ENCODE data around the gene PDLIM1.
"Not testable (repeated sequence)": the region's sequence is repeated elsewhere in the genome, so short reads cannot be mapped to it uniquely, and the experiment has no call there.

Gene PDLIM1

DNA sequence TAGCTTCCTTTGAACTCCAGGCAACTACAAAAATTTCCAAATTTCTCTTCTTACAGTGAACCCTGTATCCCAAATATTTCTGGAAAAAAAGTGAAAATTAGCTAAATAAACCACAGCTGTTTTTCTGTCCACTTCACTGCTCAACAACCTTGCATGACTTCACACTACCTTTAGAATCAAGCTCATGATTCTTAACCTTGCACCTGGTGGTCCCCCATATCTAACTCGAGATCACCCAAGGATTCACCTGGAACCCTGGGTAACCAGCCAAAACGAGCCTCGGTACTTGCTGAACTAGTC, 47.5 kb downstream of the PDLIM1 start:
- DNase-seq (ENCODE audit: low spot score) = no peak
- TF ChIP-seq, protein P1, sequence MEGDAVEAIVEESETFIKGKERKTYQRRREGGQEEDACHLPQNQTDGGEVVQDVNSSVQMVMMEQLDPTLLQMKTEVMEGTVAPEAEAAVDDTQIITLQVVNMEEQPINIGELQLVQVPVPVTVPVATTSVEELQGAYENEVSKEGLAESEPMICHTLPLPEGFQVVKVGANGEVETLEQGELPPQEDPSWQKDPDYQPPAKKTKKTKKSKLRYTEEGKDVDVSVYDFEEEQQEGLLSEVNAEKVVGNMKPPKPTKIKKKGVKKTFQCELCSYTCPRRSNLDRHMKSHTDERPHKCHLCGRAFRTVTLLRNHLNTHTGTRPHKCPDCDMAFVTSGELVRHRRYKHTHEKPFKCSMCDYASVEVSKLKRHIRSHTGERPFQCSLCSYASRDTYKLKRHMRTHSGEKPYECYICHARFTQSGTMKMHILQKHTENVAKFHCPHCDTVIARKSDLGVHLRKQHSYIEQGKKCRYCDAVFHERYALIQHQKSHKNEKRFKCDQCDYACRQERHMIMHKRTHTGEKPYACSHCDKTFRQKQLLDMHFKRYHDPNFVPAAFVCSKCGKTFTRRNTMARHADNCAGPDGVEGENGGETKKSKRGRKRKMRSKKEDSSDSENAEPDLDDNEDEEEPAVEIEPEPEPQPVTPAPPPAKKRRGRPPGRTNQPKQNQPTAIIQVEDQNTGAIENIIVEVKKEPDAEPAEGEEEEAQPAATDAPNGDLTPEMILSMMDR (conservative IDR thresholded peaks at IDR 0.05; ENCODE audit: low read depth) = no peak; the same call in none of the 2 replicates
- CTCF ChIA-PET = interaction anchor here (0.6 to 1.9 kb wide), 19 partner anchors 27 to 606 kb away, joined by 3 to 9 read pairs (median 4); partner anchors contain the start of gene ACSM6
- POLR2A ChIA-PET (ENCODE audit: low non-redundant PET) = no interaction called here
- H3K27ac ChIP-seq = no peak overlapping the region

GRCh38 chr10:95242581-95243317, 48.1 kb downstream of the PDLIM1 start:
- no peak for DNase-seq (ENCODE audit: low spot score)
- peak overlapping the region; percentile 30 for H3K27ac ChIP-seq
- TF ChIP-seq, protein P1 (conservative IDR thresholded peaks at IDR 0.05; ENCODE audit: low read depth) = peak; percentile 42
- CTCF ChIA-PET = interaction anchor here (0.5 to 1.9 kb wide), 20 partner anchors 29 to 605 kb away, joined by 3 to 9 read pairs (median 3); partner anchors contain the start of gene ACSM6
- POLR2A ChIA-PET (ENCODE audit: low non-redundant PET) = interaction anchor here (0.6 kb wide), 1 partner anchor 344 kb away, joined by 4 read pairs; no protein-coding TSS in a partner anchor

GRCh38 chr10:95241533-95241932, 49.3 kb downstream of the PDLIM1 start:
- no peak for DNase-seq (ENCODE audit: low spot score)
- POLR2A ChIA-PET (ENCODE audit: low non-redundant PET) = no interaction called here
- TF ChIP-seq, protein P1 (conservative IDR thresholded peaks at IDR 0.05; ENCODE audit: low read depth) = no peak
- CTCF ChIA-PET = no interaction called here
- peak overlapping the region; percentile 30 for H3K27ac ChIP-seq

DNA sequence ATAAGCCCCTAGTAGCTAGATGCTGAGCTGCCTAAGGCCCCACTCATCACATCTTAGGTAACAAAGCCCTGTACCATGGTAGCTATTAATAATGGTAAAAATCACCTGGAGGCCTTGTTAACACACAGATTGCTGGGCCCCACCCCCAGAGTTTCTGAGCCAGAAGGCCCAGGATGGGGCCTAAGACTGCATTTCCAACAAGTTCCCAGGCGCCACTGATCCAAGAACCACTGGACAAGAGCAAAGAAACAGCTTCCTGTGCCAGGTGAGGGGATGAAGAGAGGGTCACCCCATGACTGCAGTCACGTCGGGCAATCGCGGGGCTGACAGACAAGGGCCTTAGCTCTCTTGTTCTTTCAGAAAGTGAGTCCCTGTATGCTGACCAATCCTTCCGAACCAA, 50.0 kb downstream of the PDLIM1 start:
- TF ChIP-seq, protein P1 (conservative IDR thresholded peaks at IDR 0.05; ENCODE audit: low read depth) = no peak
- ChIA-PET CTCF (interaction anchor here (0.5 kb wide), 1 partner anchor 133 kb away, joined by 4 read pairs; no protein-coding TSS in a partner anchor), POLR2A (ENCODE audit: low non-redundant PET) (no interaction called here)
- DNase-seq (ENCODE audit: low spot score) = no peak
- H3K27ac ChIP-seq = peak overlapping the region; percentile 30; the same call in 1 of the 2 replicates

- CTCF ChIA-PET = interaction anchor here (0.5 kb wide), 1 partner anchor 134 kb away, joined by 4 read pairs; no protein-coding TSS in a partner anchor
- POLR2A ChIA-PET (ENCODE audit: low non-redundant PET); DNase-seq (ENCODE audit: low spot score); H3K27ac ChIP-seq: not testable (repeated sequence)
These were observed 50.7 kb downstream of the PDLIM1 start for GRCh38 chr10:95240096-95240495.

GRCh38 chr10:95237376-95238170, 53.2 kb downstream of the PDLIM1 start:
- POLR2A ChIA-PET (ENCODE audit: low non-redundant PET) = no interaction called here

More at GRCh38 chr10:95237376-95238170, 53.2 kb downstream of the PDLIM1 start:
- H3K27ac ChIP-seq = peak overlapping the region; percentile 96
- TF ChIP-seq, protein P1 (conservative IDR thresholded peaks at IDR 0.05; ENCODE audit: low read depth) = no peak
- DNase-seq (ENCODE audit: low spot score) = no peak
- CTCF ChIA-PET = interaction anchor here (0.6 to 1.2 kb wide), 3 partner anchors 9 to 444 kb away, joined by 4 to 8 read pairs (median 4); no protein-coding TSS in a partner anchor
